A673 (cell line): ENCODE data around the gene ISG20L2.

Experiments
- EZH2 ChIP-seq: fragments of 200-600 bp; sonication (generic); IDR thresholded peaks from 2 replicates; pipeline ENCODE4 v1.6.1; 2017; ENCODE audit warnings: borderline replicate concordance, low read depth, mild to moderate bottlenecking, mixed read lengths, antibody characterized with exemption, low read length; ENCODE audit not compliant: poor library complexity, severe bottlenecking
- TF ChIP-seq, protein P1 (sequence below): fragments of 300-800, 200-600 bp; sonication (generic); conservative IDR thresholded peaks from 2 replicates; pipeline ENCODE4 v1.5.1; 2017; ENCODE audit warnings: low read depth, mild to moderate bottlenecking, antibody characterized with exemption, low read length, moderate library complexity, mixed read lengths

DNA sequence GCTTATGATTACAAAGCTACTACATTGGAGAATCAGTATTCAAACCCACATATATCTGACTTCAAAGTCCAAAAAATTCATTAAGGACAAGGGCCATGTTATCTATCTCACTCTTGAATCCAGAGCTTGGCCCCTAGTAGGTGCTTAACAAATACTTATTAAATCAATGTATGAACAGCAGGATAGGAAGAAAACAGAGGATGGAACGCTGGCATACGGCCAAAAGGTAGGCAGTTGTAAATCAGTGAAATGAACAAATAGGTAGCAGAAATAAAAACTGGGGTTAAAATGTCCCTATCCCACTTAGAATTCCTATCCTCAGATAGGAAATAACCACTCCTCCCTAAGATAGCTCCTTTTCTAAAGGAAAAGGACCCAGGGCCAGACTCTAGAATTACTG, 10.3 kb upstream of the ISG20L2 start:
- TF ChIP-seq EZH2 = no peak
- TF ChIP-seq, protein P1, sequence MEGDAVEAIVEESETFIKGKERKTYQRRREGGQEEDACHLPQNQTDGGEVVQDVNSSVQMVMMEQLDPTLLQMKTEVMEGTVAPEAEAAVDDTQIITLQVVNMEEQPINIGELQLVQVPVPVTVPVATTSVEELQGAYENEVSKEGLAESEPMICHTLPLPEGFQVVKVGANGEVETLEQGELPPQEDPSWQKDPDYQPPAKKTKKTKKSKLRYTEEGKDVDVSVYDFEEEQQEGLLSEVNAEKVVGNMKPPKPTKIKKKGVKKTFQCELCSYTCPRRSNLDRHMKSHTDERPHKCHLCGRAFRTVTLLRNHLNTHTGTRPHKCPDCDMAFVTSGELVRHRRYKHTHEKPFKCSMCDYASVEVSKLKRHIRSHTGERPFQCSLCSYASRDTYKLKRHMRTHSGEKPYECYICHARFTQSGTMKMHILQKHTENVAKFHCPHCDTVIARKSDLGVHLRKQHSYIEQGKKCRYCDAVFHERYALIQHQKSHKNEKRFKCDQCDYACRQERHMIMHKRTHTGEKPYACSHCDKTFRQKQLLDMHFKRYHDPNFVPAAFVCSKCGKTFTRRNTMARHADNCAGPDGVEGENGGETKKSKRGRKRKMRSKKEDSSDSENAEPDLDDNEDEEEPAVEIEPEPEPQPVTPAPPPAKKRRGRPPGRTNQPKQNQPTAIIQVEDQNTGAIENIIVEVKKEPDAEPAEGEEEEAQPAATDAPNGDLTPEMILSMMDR = no peak
